Hematopoietic multipotent progenitor cell (in vitro differentiated cells): ENCODE data around the gene LCN10. TPM values are rescaled to one million over a fixed set of nuclear protein-coding genes. Genes with fewer than 3 reads are reported as not detected.
"Not testable (repeated sequence)": the region's sequence is repeated elsewhere in the genome, so short reads cannot be mapped to it uniquely, and the experiment has no call there.

Experiments
- DNase-seq, 3 donors: peaks; one replicate each; pipeline ENCODE4 v3.0.0-alpha.2; 2011 to 2015; ENCODE audit warnings: low read depth in 2 of 3, low spot score in 2 of 3
- total RNA-seq: library from RNA; depleted of rRNA; stranded (reverse); fragments of >200 nt; gene quantifications from one replicate; pipeline ENCODE4 v1.2.3, GENCODE V29; 2012

The LCN10 gene
- total RNA-seq, 1 donor = 1.3 TPM

GRCh38 chr9:136707011-136707410 lies 35.7 kb downstream of the LCN10 start:
- no peak for DNase-seq

DNA sequence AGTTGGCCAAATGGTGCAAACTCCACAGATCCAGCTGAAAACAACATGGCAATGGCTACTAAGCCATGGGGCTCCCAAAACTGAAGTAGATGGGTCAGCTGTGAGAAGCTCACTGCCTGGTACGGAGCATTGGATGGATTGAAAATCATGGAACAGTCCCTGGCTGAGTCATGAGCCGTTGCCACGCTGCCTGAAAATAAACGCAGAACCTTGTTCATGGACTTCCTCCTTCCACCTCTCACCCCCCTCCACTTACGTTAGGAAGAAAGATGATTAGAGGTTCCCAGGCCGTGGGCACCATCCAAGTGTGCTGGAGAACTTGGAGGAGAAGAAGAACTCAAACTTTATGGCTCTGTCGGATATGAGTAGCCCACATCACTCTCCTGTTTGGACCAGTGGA lies 37.2 kb downstream of the LCN10 start:
- DNase-seq = no peak

DNA sequence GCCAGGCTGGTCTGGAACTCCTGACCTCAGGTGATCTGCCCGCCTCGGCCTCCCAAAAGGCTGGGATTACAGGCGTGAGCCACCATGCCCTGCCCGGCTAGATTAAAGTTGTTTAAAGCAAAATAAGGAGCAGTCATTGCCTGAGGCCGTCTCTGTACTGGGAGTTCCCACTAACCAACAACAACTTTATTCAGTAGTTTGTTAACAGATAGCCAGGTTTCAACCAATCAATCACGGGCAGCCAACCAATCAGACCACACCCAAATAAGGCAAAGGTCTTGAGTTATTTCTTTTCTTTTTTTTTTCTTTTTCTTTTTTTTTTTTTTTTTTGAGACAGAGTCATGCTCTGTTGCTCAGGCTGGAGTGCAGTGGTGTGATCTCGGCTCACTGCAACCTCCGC lies 38.0 kb downstream of the LCN10 start:
- DNase-seq = not testable (repeated sequence)

DNA sequence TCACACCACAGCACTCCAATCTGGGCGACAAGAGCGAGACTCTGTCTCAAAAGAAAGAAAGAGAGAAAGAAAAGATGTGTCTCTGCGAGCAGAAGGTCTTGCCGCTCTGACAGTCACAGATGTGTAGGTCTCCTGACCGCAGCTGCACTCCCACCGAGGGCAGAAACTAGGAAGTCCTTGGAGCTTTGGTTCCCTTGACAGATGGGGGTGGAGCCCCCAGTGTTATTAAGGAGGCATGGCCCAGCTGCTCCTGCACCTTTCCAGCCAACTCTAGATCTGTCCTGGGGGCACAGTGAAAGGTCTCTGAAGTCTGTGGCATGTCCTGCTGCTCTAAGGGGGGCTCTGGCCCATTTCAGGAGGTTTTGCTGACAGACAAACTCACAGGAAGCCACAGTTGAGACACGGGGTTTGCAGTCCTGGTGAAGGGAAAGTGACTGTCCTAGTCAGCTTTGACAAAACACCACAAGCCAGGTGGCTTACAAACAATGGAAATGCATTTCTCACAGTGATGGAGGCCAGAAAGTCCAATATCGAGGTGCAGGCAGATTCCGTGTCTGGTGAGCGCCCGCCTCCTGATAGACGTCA lies 39.4 kb downstream of the LCN10 start:
- DNase-seq = peak in 2 of 3 donors; percentile 81 to 88

GRCh38 chr9:136701668-136702053 lies 41.1 kb downstream of the LCN10 start:
- peak in 1 of 3 donors; percentile 56 for DNase-seq

DNA sequence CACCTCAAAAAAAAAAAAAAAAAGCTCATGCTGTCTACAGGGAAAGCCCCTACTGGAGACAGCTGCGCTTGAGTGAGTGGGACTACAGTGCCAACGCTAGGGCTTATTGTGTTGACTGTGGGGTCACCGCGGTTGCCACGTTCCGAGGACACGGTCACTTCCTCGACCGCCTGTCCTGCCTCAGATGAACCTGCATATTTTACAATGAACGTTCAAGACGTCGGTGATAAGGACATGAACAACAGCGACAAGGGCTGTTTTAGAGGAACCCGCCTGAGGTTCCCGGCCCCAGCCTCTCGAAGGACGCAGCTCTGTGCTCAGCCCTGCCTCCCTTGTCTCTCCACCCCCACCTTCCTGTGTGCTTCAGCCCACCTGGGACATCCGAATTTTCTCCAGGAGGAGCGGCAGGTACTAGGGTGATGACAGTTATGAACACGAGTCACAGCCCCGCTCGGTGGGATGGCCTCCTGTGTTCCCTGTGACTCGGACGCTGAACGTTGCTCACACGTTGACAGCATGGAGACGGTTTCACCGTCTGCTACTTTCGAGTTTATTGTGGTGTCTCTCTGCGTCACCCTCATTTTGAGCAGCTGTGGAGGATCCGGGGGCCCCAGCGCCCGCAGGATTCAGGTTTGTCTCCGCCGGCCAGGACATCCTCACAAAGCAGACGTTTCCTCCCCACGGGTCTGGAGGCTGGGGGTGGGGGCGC lies 41.6 kb downstream of the LCN10 start:
- DNase-seq = peak; percentile 29 to 91 (median 84)

GRCh38 chr9:136700304-136700703 lies 42.4 kb downstream of the LCN10 start:
- no peak for DNase-seq

DNA sequence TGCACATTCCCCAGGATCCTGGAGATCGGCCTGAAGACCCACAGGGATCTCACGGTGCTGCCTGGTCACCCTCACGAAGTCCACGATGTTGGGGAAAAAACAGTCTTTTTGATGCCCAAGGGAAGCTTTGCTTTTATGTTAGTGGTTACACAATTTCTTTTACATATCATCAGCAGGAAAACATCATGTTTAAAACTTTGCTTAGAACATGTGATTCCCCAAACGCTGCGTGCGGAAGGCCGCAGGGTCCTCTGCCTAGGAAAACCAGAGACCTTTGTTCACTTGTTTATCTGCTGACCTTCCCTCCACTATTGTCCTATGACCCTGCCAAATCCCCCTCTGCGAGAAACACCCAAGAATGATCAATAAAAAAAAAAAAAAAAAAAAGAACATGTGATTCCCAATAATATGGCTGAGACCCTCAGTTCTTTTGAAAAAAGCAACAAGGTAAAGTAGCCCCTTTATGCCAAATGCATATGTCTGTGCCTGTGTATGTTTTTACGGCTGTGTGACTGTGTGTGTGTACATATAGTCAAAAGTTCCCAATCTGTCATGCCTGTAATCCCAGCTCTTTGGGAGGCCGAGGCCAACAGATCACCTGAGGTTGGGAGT lies 44.0 kb downstream of the LCN10 start:
- no peak for DNase-seq

DNA sequence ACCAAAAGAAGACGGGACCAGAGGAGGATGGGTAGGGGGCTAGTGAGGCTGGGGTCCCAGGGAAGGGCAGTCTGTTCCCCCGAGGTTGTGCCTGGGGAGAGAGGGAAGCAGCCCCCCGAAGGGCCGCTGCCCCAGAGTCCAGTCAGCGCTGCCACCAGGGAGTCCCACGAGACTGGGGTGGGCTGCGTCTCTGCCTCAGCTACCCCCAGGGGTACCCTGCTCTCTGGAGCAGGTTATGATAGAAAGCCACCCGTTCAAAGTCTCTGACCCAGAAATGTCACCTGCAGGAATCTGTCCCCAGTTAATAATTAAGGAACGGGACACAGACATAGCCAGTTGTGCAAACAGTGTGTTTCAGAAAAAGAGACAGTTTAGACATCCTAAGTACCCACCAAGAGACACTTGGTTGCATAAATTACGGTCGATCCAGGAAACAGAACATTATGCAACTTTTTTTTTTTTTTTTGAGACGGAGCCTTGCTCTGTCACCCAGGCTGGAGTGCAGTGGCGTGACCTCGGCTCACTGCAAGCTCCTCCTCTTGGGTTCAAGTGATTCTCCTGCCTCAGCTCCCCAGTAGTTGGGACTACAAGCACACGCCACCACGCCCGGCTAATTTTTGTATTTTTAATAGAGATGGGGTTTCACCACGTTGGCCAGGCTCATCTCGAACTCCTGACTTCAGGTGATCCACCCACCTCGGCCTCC lies 44.8 kb downstream of the LCN10 start:
- DNase-seq = no peak

- DNase-seq = no peak
Measured at GRCh38 chr9:136697146-136697820, 45.5 kb downstream of the LCN10 start.

DNA sequence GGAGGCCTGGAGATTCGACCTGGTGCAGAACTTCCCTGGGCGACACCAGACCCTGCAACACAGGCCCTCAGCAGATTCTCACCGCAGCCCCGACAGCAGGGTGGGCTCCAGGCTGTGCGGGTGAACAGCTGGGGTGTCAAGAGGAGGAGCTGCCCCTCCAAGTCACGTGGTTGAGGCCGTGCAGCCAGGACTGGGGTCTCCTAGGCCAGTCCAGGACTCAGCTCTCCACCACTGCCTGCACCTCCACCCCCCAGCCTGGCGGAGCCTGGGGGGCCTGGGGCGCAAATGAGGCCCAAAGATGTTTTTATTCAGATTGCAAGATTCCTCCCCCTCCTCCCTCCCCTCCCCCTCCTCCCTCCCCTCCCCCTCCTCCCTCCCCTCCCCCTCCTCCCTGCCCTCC lies 46.2 kb downstream of the LCN10 start:
- no peak for DNase-seq

GRCh38 chr9:136695955-136696354 lies 46.8 kb downstream of the LCN10 start:
- DNase-seq = no peak

DNA sequence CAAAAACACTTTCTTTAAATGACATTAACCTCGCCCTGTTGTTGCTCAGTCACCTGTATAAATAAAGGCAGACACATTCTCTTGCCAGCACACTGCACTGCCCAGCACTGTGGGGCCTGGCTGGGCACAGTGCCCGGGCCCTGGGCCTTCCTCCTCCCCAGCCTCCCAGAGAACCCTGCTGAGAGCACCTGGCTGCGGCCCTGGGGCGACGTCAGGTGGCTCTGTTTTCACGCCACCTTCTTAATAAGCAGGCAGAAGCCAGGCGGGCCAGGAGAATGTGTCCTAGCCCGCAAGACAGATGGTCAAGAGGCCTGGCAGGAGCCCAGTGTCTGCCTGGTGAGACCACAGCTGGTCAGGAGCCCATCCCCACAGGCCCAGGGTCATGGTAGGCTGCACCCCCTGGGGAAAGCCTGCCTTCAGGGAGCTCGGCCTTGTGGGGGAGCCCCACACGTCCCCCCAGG lies 47.3 kb downstream of the LCN10 start:
- DNase-seq = no peak

GRCh38 chr9:136694872-136695247 lies 47.9 kb downstream of the LCN10 start:
- no peak for DNase-seq

GRCh38 chr9:136694163-136694871 lies 48.4 kb downstream of the LCN10 start:
- peak in 2 of 3 donors; percentile 60 to 67 for DNase-seq

- DNase-seq = no peak
Measured at GRCh38 chr9:136693490-136694162, 49.1 kb downstream of the LCN10 start.

- no peak for DNase-seq
Measured at GRCh38 chr9:136693135-136693489, 49.6 kb downstream of the LCN10 start.

DNA sequence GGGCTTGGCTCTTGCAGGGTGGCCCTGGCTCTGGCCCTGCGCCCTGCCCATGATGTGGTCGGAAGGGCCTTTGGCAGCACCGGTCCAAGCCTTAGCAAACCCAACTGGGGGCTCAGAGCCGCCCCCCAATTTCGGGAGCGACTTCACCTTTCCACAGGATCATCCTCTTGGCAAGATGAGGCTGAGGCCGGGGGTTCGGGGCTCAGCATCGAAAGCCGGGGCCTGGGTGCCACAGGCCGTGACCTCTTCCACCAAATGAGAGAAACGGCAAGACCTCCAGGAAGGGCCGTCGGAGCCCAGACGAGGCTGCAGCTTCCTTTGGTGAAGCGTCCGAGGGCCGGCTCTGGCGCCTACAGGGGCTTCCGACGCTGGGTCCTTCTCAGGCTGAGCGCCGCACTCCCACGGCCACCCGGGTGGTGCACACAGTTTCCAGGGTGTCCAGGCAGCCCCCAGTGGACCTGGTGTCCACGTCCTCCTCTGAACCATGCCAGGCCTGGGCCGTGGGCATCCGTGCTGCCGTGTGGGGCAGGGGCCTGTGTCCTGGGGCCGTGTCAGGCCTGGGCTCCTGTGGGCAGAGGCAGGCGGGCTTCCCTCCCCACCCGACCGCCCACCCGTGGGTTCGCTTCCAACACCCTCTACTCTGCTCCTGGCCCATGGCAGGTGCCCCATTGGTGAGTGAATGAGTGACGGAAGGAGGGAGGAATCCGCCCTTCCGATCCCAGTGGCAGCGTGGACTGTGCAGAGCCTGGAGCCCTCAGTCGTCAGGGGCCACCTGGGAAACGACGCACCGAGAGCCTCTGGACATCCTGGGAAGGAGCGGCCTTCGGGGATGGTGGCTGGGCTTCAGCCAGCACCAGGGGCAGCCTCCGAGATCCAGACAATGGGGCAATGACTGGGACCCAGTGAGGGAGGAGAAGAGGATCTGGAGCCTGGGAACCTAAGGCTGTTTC lies 50.3 kb downstream of the LCN10 start:
- DNase-seq = no peak
